Stimulated activated naive CD8-positive, alpha-beta T cell treated with anti-CD3 and anti-CD28 coated beads, Interleukin-15, amount 100 ng/mL, for 72 hours (primary cell): ENCODE measurements around the gene LILRB2.
A peak's percentile ranks its signal among the peaks of the same experiment; 100 is the strongest.
"Not testable (repeated sequence)": the region's sequence is repeated elsewhere in the genome, so short reads cannot be mapped to it uniquely, and the experiment has no call there.

ENCODE experiments used
- ATAC-seq: fragments of 150-1000 bp; cut with Tn5 transposase; 2 replicates; pipeline ENCODE4 v1.10.0; 2021; ENCODE audit warnings: mild to moderate bottlenecking, moderate library complexity
- DNase-seq, 2 donors: peaks; one replicate each; pipeline ENCODE4 v3.0.0; 2021 to 2022
- H3K27ac Mint-ChIP-seq, 2 donors: one replicate each; pipeline ENCODE4 v1.8.0; 2022; ENCODE audit warnings: mild to moderate bottlenecking in 2 of 2, mixed read lengths in 2 of 2, moderate library complexity in 2 of 2
- H3K27me3 Mint-ChIP-seq: one replicate; pipeline ENCODE4 v1.8.0; 2022; ENCODE audit warnings: mixed read lengths
- H3K4me1 Mint-ChIP-seq: one replicate; pipeline ENCODE4 v1.8.0; 2022; ENCODE audit warnings: mild to moderate bottlenecking, mixed read lengths
- H3K4me3 Mint-ChIP-seq, 2 donors: one replicate each; pipeline ENCODE4 v1.8.0; 2022; ENCODE audit warnings: mild to moderate bottlenecking in 2 of 2, mixed read lengths in 2 of 2, moderate library complexity in 1 of 2
- H3K9me3 Mint-ChIP-seq, 2 donors: one replicate each; pipeline ENCODE4 v1.8.0; 2022; ENCODE audit warnings: mixed read lengths in 2 of 2

LILRB2 gene

GRCh38 chr19:54281007-54281728 is at the start of gene LILRB2:
Gene LILRB2 (minus strand): TSS chr19:54281110. CDS start chr19:54280496, 614 bp downstream.
- ATAC-seq, result no peak
- Mint-ChIP-seq H3K27me3 (peaks cover 41% of the 10 kb centered on the region), H3K9me3 (no peaks in the 10 kb centered on the region), H3K4me3 (no peak within 1 kb of the TSS), H3K27ac (no peak within 1 kb of the TSS), H3K4me1 (peaks cover 8% of the 10 kb centered on the region)
- no peak for DNase-seq

GRCh38 chr19:54329476-54330165 is 48.7 kb upstream of the LILRB2 start:
- no peak overlapping the region for H3K4me3 Mint-ChIP-seq
- DNase-seq (no peak), ATAC-seq (no peak)
- peaks cover 5% of the 10 kb centered on the region for H3K27me3 Mint-ChIP-seq
- peaks cover 7 to 15% of the 10 kb centered on the region in 2 donors for H3K9me3 Mint-ChIP-seq
- H3K4me1 Mint-ChIP-seq, result peaks cover 36% of the 10 kb centered on the region
- no peak overlapping the region for H3K27ac Mint-ChIP-seq

GRCh38 chr19:54328781-54329180 is 47.9 kb upstream of the LILRB2 start:
- peaks cover 10% of the 10 kb centered on the region for H3K27me3 Mint-ChIP-seq
- ATAC-seq, DNase-seq, H3K4me3 Mint-ChIP-seq: not testable (repeated sequence)
- peaks cover 36% of the 10 kb centered on the region for H3K4me1 Mint-ChIP-seq
- H3K9me3 Mint-ChIP-seq, result peaks cover 7 to 15% of the 10 kb centered on the region in 2 donors
- peak overlapping the region in 1 of 2 donors; percentile 56 for H3K27ac Mint-ChIP-seq

GRCh38 chr19:54325631-54326030 is 44.7 kb upstream of the LILRB2 start:
- H3K27me3 Mint-ChIP-seq, result peaks cover 20% of the 10 kb centered on the region
- no peak overlapping the region for H3K4me3 Mint-ChIP-seq
- DNase-seq (no peak), ATAC-seq (no peak)
- peaks cover 7 to 15% of the 10 kb centered on the region in 2 donors for H3K9me3 Mint-ChIP-seq
- H3K27ac Mint-ChIP-seq, result no peak overlapping the region
- peaks cover 36% of the 10 kb centered on the region for H3K4me1 Mint-ChIP-seq

- DNase-seq, result peak; percentile 36 to 44
- H3K27me3 Mint-ChIP-seq, result peaks cover 20% of the 10 kb centered on the region
- H3K4me3 Mint-ChIP-seq, result no peak overlapping the region
- H3K4me1 Mint-ChIP-seq, result peaks cover 36% of the 10 kb centered on the region
- peaks cover 7 to 15% of the 10 kb centered on the region in 2 donors for H3K9me3 Mint-ChIP-seq
- no peak overlapping the region for H3K27ac Mint-ChIP-seq
- peak; percentile 66 for ATAC-seq
These were observed 44.3 kb upstream of the LILRB2 start for GRCh38 chr19:54325194-54325621.

GRCh38 chr19:54324071-54324470 is 43.2 kb upstream of the LILRB2 start:
- ATAC-seq, result no peak
- no peak overlapping the region for H3K4me3 Mint-ChIP-seq
- peaks cover 30% of the 10 kb centered on the region for H3K4me1 Mint-ChIP-seq
- no peak for DNase-seq
- peaks cover 7 to 9% of the 10 kb centered on the region in 2 donors for H3K9me3 Mint-ChIP-seq
- no peak overlapping the region for H3K27ac Mint-ChIP-seq
- H3K27me3 Mint-ChIP-seq, result peaks cover 20% of the 10 kb centered on the region

GRCh38 chr19:54322934-54323333 is 42.0 kb upstream of the LILRB2 start:
- not testable (repeated sequence) for DNase-seq, H3K27ac Mint-ChIP-seq, H3K4me3 Mint-ChIP-seq, ATAC-seq, H3K9me3 Mint-ChIP-seq
- H3K27me3 Mint-ChIP-seq, result peaks cover 20% of the 10 kb centered on the region
- H3K4me1 Mint-ChIP-seq, result peaks cover 20% of the 10 kb centered on the region

GRCh38 chr19:54322295-54322694 is 41.4 kb upstream of the LILRB2 start:
- H3K4me1 Mint-ChIP-seq, result peaks cover 16% of the 10 kb centered on the region
- H3K9me3 Mint-ChIP-seq, H3K27ac Mint-ChIP-seq, DNase-seq, ATAC-seq, H3K4me3 Mint-ChIP-seq: not testable (repeated sequence)
- H3K27me3 Mint-ChIP-seq, result peaks cover 20% of the 10 kb centered on the region

- no peaks in the 10 kb centered on the region for H3K9me3 Mint-ChIP-seq
- ATAC-seq, result no peak
These were observed 39.2 kb upstream of the LILRB2 start for GRCh38 chr19:54319892-54320670.

GRCh38 chr19:54319049-54319448 is 38.1 kb upstream of the LILRB2 start:
- DNase-seq (no peak), ATAC-seq (no peak)
- Mint-ChIP-seq H3K9me3 (no peaks in the 10 kb centered on the region), H3K4me1 (no peaks in the 10 kb centered on the region), H3K4me3 (no peak overlapping the region), H3K27ac (no peak overlapping the region), H3K27me3 (peaks cover 21% of the 10 kb centered on the region)

More at GRCh38 chr19:54319892-54320670, 39.2 kb upstream of the LILRB2 start:
- Mint-ChIP-seq H3K4me3 (no peak overlapping the region), H3K27me3 (peaks cover 27% of the 10 kb centered on the region), H3K4me1 (peaks cover 3% of the 10 kb centered on the region), H3K27ac (no peak overlapping the region)
- no peak for DNase-seq

GRCh38 chr19:54317965-54318240 is 37.0 kb upstream of the LILRB2 start:
- Mint-ChIP-seq H3K4me3 (no peak overlapping the region), H3K27me3 (peaks cover 31% of the 10 kb centered on the region), H3K4me1 (no peaks in the 10 kb centered on the region), H3K27ac (no peak overlapping the region), H3K9me3 (no peaks in the 10 kb centered on the region)
- no peak for DNase-seq
- no peak for ATAC-seq

GRCh38 chr19:54317108-54317964 is 36.4 kb upstream of the LILRB2 start:
- DNase-seq (no peak), ATAC-seq (no peak)
- no peak overlapping the region for H3K4me3 Mint-ChIP-seq
- H3K9me3 Mint-ChIP-seq, result no peaks in the 10 kb centered on the region
- peaks cover 37% of the 10 kb centered on the region for H3K27me3 Mint-ChIP-seq
- no peaks in the 10 kb centered on the region for H3K4me1 Mint-ChIP-seq
- H3K27ac Mint-ChIP-seq, result no peak overlapping the region

- no peak for ATAC-seq
- Mint-ChIP-seq H3K4me1 (no peaks in the 10 kb centered on the region), H3K27ac (no peak overlapping the region), H3K4me3 (no peak overlapping the region), H3K27me3 (peaks cover 43% of the 10 kb centered on the region), H3K9me3 (no peaks in the 10 kb centered on the region)
- DNase-seq, result no peak
These were observed 35.8 kb upstream of the LILRB2 start for GRCh38 chr19:54316746-54317107.

- DNase-seq (no peak), ATAC-seq (no peak)
- Mint-ChIP-seq H3K9me3 (no peaks in the 10 kb centered on the region), H3K4me1 (no peaks in the 10 kb centered on the region), H3K4me3 (no peak overlapping the region), H3K27ac (no peak overlapping the region), H3K27me3 (peaks cover 35% of the 10 kb centered on the region)
These were observed 35.0 kb upstream of the LILRB2 start for GRCh38 chr19:54315956-54316355.
